HG02623 (cell line): ENCODE data around the gene ALPP.
"Not testable (repeated sequence)": the region's sequence is repeated elsewhere in the genome, so short reads cannot be mapped to it uniquely, and the experiment has no call there.

Source experiments
- ATAC-seq: cut with Tn5 transposase; IDR thresholded peaks from one replicate; pipeline ENCODE4 v1.9.1; 2021; ENCODE audit warnings: moderate library complexity; ENCODE audit not compliant: unreplicated experiment

ALPP gene

DNA sequence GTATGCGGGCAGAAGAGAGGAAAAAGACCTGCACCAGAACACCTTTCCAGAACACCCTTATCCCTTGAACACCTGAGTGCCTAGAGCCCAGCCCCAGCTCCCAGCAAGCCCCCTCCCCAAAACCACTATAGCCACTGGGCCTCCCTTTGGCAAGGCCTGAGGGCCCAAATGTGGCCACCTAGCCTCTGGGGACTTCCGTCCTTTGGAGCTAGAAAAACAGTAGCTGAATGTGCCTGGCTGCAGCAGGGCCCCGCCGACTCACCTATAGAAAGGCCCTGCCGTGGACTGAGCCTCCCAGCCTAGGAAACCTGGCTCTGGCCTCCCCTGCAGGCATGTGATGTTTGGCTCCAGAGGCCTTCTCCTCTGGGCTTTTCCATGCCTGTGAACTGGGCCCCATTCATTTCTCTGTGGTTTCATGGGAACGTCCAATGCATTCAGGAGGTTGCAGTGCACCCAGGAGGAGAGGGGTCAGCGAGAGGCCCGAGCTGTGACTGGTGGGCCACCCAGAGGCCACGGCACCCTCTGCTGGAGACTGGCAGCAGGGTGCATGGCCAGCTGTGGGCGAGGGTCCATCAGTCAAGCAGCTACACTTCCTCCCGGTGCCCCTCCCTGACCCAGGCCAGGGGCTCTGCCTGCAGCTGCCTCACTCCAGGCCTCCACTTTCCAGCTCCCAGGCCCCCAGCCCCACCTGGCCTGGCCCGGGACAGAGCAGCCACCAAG lies 15.3 kb upstream of the ALPP start:
- ATAC-seq = not testable (repeated sequence)

GRCh38 chr2:232363784-232364615 lies 14.6 kb upstream of the ALPP start:
- no peak for ATAC-seq

DNA sequence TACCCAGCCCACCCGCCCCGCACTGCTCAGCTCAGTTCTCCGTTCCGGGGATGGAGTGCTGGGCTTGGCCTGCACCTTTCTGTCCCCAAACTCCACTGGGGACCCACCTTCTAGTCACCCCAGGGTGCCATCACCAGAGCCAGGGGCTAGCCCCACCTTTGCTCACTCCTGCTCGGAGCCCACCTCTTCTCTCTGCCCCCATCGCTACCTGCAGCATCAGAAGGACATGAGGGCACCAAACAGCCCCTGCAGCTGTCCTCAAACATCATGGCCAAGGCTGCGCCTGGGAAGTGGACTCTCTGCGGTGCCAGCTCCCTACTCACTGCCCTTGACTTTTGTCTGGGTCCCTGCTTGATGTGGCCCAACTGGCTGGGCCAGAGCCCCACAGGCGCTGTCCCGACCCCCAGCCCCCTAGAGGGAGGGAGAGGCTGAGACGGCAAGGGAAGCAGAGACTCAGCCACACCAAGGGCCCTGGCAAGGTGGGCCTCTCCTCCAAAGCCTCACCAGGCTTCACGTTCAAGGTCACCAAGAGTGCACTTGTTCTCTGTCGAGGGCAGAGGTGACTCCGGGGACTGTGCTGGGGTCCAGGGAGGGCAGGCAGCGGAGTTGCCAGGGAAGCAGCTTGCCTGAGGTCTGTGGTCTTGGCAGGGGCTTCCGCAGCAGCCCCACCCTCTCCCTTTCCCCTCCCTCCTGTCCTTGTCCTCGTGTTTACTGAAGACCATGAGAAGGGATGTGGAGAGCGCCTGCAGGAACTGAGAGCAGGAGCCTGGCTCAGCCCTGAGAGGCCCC lies 13.6 kb upstream of the ALPP start:
- ATAC-seq = not testable (repeated sequence)

DNA sequence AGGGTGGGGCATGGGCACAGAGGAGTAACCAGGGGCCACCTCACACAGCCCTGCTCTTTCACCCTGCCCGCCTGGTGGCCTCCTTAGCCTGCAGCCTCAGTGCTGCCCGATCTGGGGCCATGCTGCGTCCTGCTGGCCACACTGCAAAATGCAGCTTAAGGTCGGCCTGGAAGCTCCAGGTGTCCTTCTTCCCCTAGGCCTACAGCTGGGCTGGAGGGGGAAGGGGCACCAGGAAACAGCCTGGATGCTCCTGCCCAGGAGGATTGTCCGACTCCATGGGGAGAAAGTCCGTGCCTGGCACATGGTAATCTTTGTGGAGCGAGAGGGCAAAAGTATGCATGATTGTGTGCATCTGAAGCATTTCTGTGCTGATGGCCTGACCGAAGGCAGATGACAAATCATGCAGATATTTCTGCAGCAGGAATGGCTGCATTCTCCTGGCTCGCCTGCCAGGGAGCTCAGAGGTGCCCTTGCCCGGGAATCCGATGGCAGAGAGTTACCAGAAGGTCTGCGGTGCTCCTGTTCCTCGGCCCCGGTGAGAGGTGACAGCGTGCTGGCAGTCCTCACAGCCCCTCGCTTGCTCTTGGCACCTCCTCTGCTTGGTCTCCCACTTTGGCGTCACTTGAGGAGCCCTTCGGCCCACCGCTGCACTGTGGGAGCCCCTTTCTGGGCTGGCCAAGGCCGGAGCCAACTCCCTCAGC lies 12.8 kb upstream of the ALPP start:
- ATAC-seq = no peak

- not testable (repeated sequence) for ATAC-seq
Observed at GRCh38 chr2:232366461-232366860, 12.1 kb upstream of the ALPP start.

DNA sequence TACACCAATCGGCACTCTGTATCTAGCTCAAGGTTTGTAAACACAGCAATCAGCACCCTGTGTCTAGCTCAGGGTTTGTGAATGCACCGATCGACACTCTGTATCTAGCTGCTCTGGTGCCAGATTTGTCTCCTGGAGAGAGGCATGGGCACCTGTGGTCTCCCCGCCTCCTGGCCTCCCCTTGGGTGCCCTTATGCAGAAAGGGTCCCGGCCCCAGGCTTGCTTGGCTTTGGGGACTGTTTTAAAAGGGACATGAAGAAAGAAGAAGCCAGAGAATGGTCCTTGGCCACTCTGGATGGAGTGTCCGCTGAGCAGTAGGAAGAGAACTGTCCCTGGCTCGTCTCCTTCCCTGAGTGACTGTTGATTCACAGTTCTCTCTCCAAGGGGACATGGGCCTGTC lies 11.5 kb upstream of the ALPP start:
- no peak for ATAC-seq

DNA sequence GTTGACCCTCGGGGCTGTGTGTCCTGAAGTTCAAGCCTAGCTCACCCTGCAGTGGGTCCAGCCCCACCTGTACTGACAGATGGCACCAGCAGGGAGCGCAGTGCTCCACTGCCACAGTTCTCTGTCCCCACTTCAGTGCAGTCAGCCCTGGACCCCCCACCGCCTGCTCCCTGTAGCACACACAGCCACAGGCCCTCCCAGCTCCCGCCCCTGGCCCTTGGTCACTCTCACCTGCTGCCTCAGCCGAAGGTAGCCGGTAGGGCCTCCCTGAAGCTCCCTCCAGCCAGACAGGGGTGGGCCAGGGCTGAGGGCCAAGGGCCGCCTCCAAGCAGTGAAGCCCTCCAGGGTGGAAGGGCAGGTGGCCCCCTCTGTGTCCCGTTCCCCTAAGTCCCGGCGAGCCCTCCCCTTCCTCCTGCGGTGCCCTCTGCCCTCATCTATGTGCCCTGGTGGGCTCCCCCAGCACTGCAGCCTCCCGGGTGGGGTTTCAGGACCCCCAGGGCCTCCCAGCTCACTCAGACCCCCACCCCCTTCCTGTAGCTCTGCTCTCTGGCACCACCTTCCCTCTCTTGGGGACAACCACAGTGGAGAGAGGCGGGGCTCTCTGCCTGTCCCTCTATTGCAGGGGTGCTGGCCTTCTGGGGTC lies 10.8 kb upstream of the ALPP start:
- no peak for ATAC-seq

DNA sequence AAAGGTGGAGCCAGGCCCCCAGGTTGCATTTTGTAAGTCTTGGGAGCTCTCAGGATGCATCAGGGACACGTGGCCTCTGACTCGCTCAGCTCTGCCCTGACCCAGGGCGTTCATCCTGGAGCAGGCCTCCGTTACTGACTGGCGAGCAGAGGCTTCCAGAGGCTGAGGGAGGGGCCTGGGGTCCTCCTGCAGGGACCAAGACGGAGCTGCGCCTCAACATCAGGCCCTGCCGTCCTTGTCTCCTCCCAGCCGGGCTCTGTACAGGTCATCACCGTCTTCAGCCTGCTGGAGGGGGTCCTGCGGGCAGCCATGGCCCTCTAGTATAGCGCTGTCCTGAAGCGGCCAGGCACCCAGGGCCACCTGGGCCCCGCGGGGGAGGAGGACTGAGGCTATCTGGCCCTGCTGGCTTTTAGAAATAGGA lies 10.2 kb upstream of the ALPP start:
- no peak for ATAC-seq

GRCh38 chr2:232369126-232369951 lies 9.2 kb upstream of the ALPP start:
- no peak for ATAC-seq

- not testable (repeated sequence) for ATAC-seq
Observed at GRCh38 chr2:232370007-232370406, 8.5 kb upstream of the ALPP start.

DNA sequence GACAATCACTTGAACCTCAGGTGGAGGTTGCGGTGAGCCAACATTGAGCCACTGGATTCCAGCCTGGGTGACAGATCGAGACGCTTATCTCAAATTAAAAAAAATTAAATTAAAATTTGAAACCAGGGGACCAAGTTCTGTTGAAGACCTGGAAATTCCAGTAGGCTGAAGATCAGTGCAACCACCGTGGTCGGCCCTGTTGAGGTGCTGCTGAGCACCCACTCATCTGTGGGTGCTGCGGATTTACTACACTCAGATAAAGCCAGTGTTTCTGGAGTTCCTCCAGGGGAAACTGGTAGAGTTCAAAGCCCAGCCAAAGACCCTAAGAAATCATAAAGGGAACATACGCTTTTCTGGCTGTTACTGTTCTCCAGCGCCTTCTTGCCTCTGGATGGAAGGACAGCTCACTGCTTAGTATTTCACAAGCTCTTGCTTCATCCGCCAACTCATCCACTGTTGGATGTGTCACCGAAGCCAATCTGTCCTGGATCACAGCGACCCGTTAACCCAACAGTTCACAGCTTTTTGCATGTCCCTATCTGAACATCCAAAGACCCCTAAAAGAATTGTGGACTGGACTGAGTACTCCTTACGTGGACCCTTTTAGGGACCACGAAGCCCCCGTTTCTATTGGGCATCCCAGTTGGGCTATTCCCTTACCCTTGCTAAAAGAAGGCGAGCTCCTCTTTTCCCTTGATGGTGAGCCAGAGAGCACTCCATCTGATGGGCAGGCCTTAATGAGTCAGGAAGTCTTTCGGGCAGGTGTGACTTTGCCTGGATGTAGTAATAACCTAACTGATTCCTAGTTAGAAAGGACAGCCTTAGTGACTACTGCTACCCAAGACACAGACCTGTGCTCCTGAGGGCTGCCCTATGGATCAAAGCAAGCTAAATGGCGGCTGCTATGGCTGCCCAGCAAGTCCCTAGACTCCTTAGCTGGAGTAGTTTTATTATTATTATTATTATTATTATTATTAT lies 6.0 kb upstream of the ALPP start:
- ATAC-seq = no peak

- no peak for ATAC-seq
Observed at GRCh38 chr2:232374356-232374755, 4.2 kb upstream of the ALPP start.

GRCh38 chr2:232375164-232375563 lies 3.4 kb upstream of the ALPP start:
- ATAC-seq = no peak

- no peak for ATAC-seq
Observed at GRCh38 chr2:232376260-232376659, 2.3 kb upstream of the ALPP start.

- no peak for ATAC-seq
Observed at GRCh38 chr2:232376713-232377112, 1.8 kb upstream of the ALPP start.

DNA sequence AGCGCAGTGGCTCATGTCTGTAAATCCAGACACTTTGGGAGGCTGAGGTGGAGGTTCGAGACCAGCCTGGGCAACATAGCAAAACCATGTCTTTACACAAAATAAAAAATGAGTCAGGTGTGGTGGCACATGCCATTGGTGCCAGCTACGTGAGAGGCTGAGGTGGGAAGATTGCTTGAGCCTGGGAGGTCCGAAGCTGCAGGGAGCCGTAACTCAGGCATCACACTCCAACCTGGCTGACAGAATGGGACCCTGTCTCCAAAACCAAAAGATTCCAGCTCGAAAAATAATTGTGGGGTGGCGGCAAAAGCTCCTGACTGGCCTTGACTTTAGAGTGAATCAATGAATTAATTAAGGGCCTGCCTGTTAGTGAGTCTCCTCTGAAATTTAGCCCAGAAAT lies 1.2 kb upstream of the ALPP start:
- ATAC-seq = no peak

GRCh38 chr2:232377841-232378734 lies 463 bp upstream of the ALPP start:
- ATAC-seq = no peak
